Right lobe of liver (tissue), 6 donors: ENCODE data around the gene PAK4. TPM values are rescaled to one million over a fixed set of nuclear protein-coding genes. Genes with fewer than 3 reads are reported as not detected.

ENCODE experiments used
- ATAC-seq, 4 donors: fragments of 200-7000 bp; cut with Tn5 transposase; one replicate each; pipeline ENCODE4 v1.9.1; 2020; ENCODE audit warnings: mild to moderate bottlenecking in 4 of 4, moderate library complexity in 4 of 4
- DNase-seq, 3 donors: peaks; one replicate each; pipeline ENCODE4 v3.0.0-alpha.2; 2020
- H3K27ac ChIP-seq, 3 donors: fragments of 200-600 bp; one replicate each; pipeline ENCODE4 v1.8.0; 2022
- H3K27me3 ChIP-seq, 2 donors: fragments of 200-600 bp; one replicate each; pipeline ENCODE4 v1.8.0; 2022
- H3K36me3 ChIP-seq, 4 donors: fragments of 200-600 bp; sonication (generic) in 1 of 4; one replicate each; pipeline versions ENCODE4 v1.5.1 to v1.8.0; 2017 to 2022; ENCODE audit warnings: control low read depth in 1 of 4
- H3K4me1 ChIP-seq, 4 donors: fragments of 200-600 bp; sonication (generic) in 1 of 4; one replicate each; pipeline versions ENCODE4 v1.5.1 to v1.8.0; 2017 to 2022; ENCODE audit warnings: control low read depth in 1 of 4
- H3K4me3 ChIP-seq, 3 donors: fragments of 200-600 bp; one replicate each; pipeline ENCODE4 v1.8.0; 2022
- H3K9me3 ChIP-seq, 4 donors: fragments of 200-600 bp; sonication (generic) in 1 of 4; one replicate each; pipeline versions ENCODE4 v1.5.1 to v1.8.0; 2017 to 2022; ENCODE audit warnings: control low read depth in 1 of 4
- CTCF ChIP-seq, 4 donors: fragments of 200-600 bp in 3 of 4; fragments of 450-650 bp in 1 of 4; IDR thresholded peaks; one replicate each; pipeline versions ENCODE4 v1.5.1 to v1.8.0; 2016 to 2022; ENCODE audit warnings: antibody characterized with exemption in 4 of 4, mild to moderate bottlenecking in 2 of 4
- POLR2A ChIP-seq: fragments of 450-650 bp; IDR thresholded peaks from one replicate; pipeline ENCODE4 v1.6.1; 2017; ENCODE audit warnings: antibody characterized with exemption, mild to moderate bottlenecking
- WGBS: methylation state at CpG from one replicate; pipeline ENCODE4 v1.1.6; 2018; ENCODE audit warnings: low coverage, low lambda C conversion rate; ENCODE audit not compliant: insufficient coverage; ENCODE audit errors: missing lambda C conversion rate; 5-methylcytosine and 5-hydroxymethylcytosine counted together
- intact Hi-C, 2 donors: fragments of 100-400 bp; cut with DNase I; formaldehyde crosslinking; loops; one replicate each; pipeline versions ENCODE4 v1.11.2 to v1.14.1; 2022
- total RNA-seq, 6 experiments: library from RNA; depleted of rRNA in 2 of 6; stranded (reverse); fragments of >200 nt in 2 of 6; fragmentation: NEBNext Ultra II Directional in 3 of 6; extraction: Animal tissue kit (Norgen Biotek cat#: 25700) in 3 of 6; gene quantifications; one replicate each; pipeline versions ENCODE4 v1.1.0 to v1.2.4, GENCODE V29; 2016 to 2023
- donor health status: DM: no; HTN: yes; CAD: no.
- donor health status: DM: no; HTN: no; CAD: no.
- donor health status: DM: no; HTN: no; CAD: no.
- donor health status: DM: no; HTN: yes; CAD: no.
- donor health status: DM: no; HTN: yes; CAD: no.

PAK4 gene
- total RNA-seq, 6 experiments from 2014 or later = 11.4 to 16.6 (median 14.7) TPM

DNA sequence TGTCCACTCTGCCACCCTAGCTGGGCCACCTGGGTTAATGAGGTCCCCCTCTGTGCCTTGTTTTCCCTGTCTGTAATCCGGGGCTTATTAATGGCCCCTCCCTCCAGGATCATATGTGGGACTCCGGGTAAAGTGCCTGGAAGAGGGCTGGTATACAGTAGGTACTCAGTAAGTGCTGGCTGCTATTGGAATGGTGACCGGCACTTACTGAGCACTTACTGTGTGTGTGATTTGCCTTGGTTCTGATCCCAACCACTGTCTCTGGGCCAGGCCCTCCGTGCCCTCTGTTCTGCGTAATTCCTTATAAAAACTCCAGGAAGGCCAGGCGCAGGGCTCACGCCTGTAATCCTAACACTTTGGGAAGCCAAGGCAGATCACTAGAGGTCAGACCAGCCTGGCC, 40.3 kb downstream of the PAK4 start:
- intact Hi-C loops = no loop called here
- H3K36me3 ChIP-seq = no peaks in the 10 kb centered on the region
- DNase-seq = no peak
- no peaks in the 10 kb centered on the region for H3K27me3 ChIP-seq
- TF ChIP-seq CTCF (IDR thresholded peaks at IDR 0.05) (no peak), POLR2A (no peak)
- no peak for ATAC-seq
- H3K27ac ChIP-seq = no peak overlapping the region
- H3K9me3 ChIP-seq = no peaks in the 10 kb centered on the region
- H3K4me1 ChIP-seq = peaks cover 0 to 18% (median 0%) of the 10 kb centered on the region in 4 donors
- H3K4me3 ChIP-seq = no peak overlapping the region
- WGBS = 93% methylated on average over 2 of the region's 7 CpGs

DNA sequence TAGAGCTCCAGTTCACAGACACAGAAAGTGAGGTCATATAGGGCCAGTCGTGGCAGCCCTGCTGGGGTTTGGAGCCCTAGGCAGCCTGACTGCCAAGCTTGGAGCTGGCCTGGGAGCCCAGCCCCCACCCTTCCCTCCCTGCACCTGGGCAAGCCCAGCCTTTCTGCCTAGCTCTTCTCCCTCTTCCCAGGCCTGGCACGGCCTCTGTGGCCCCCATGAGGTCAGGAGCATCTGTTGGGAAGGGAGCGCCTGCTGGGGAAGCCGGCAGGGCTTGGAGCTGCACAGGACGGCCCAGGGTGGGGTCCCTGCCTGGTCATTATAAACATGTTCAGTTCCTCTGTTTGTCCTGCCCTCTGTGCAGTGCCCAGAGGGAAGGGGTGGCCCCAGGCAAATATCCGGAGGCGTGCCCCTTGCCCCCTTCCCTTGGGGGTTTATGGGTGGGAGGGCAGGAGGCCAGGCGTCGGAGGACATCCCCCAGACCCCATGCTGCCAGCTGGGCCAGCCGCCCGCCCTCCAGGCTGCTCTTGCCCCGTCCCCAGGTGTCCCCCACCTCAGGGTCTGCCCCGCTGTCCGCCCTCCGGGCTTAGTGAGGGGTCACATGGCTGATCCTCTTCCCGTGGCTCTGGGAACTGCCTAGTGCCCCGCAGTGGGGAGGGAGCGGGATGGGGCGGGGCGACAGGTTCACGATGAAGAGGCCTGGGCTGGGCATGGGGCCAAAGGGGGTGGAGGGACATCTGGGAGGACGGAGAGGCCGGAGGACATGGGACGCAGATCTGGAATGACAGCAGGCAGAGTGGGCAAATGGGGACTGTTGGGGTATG, 41.2 kb downstream of the PAK4 start:
- Histone ChIP-seq H3K27me3 (no peaks in the 10 kb centered on the region), H3K27ac (no peak overlapping the region), H3K9me3 (no peaks in the 10 kb centered on the region), H3K36me3 (no peaks in the 10 kb centered on the region), H3K4me3 (no peak overlapping the region), H3K4me1 (peaks cover 0 to 17% (median 0%) of the 10 kb centered on the region in 4 donors)
- 25% methylated on average over 4 of the region's 24 CpGs for WGBS
- ATAC-seq (peak; percentile 32 to 68 (median 57)), DNase-seq (peak; percentile 63 to 81 (median 76))
- TF ChIP-seq CTCF (IDR thresholded peaks at IDR 0.05) = no peak
- TF ChIP-seq POLR2A = no peak
- intact Hi-C loops = no loop called here

- Histone ChIP-seq H3K27me3 (no peaks in the 10 kb centered on the region), H3K4me1 (peaks cover 0 to 17% (median 0%) of the 10 kb centered on the region in 4 donors), H3K36me3 (no peaks in the 10 kb centered on the region), H3K27ac (no peak overlapping the region), H3K9me3 (no peaks in the 10 kb centered on the region), H3K4me3 (no peak overlapping the region)
- intact Hi-C loops = no loop called here
- TF ChIP-seq CTCF (IDR thresholded peaks at IDR 0.05) (no peak), POLR2A (no peak)
- 75% methylated on average over 4 of the region's 25 CpGs for WGBS
- DNase-seq (no peak), ATAC-seq (peak in 3 of 4 donors; percentile 4 to 15 (median 9))
Observed at GRCh38 chr19:39167461-39168257, 42.1 kb downstream of the PAK4 start.

DNA sequence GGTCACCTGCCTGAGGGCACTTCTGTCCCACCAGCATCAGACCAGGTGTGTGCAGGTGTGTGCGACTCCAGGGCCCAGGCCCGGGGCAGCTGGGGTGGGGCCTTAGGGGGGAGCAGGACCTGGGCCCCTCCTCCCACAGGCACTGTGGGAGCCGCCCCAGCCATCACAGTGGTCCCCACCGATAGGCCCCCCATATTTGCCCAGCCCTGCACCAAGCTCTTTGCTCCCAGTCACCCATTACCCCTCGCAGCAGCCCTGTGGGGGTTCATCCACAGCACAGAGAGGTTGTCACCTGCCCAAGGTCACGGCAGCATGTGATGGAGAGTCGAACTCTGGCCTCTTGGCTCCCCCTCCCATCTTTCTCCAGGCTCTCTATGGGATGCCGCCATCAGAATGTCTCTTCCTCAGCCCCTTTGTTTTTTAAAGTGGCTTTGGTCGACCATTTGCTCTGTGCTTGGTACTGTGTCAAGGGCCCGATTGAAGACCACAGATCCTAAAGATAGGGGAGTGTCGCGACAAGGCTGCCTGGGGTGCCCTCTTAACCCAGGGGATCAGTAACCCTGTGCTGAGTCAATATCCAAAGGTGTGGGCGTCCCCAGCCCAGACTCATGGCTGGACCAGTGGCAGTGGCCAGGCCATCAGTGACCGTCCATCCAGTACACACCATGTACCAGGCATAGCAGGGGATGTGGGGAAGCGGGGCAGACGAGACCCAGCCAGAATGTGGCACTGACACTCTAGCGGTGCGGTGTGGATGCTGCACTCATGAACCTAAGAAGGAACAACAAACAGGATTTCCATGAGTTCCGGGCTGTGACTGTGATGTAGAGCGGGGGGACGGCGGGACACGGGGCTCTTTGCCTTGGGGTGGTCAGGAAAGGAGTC, 42.9 kb downstream of the PAK4 start:
- intact Hi-C loops = no loop called here
- no peaks in the 10 kb centered on the region for H3K36me3 ChIP-seq

More for the DNA sequence above, 42.9 kb downstream of the PAK4 start:
- H3K9me3 ChIP-seq = no peaks in the 10 kb centered on the region
- ATAC-seq (no peak), DNase-seq (no peak)
- H3K27me3 ChIP-seq = no peaks in the 10 kb centered on the region
- no peak for TF ChIP-seq POLR2A
- TF ChIP-seq CTCF (IDR thresholded peaks at IDR 0.05) = no peak
- H3K27ac ChIP-seq = no peak overlapping the region
- peaks cover 0 to 17% (median 0%) of the 10 kb centered on the region in 4 donors for H3K4me1 ChIP-seq
- WGBS = 82% methylated on average over 11 of the region's 23 CpGs
- no peak overlapping the region for H3K4me3 ChIP-seq
